HT1080 (cell line): ENCODE data around the gene SLC25A42. TPM values are rescaled to one million over a fixed set of nuclear protein-coding genes. Genes with fewer than 3 reads are reported as not detected.

Source experiments
- DNase-seq: peaks from one replicate; pipeline ENCODE4 v3.0.0-alpha.2; 2015; ENCODE audit warnings: low read depth
- total RNA-seq: library from RNA; depleted of rRNA; stranded (reverse); fragments of >200 nt; shearing (Covaris generic); gene quantifications from 2 replicates; pipeline ENCODE4 v1.2.3, GENCODE V29; 2014

The SLC25A42 gene
- total RNA-seq, 1 experiment from 2014 or later, result 0.56 TPM

GRCh38 chr19:19050731-19051130 lies 13.1 kb upstream of the SLC25A42 start:
- no peak for DNase-seq

DNA sequence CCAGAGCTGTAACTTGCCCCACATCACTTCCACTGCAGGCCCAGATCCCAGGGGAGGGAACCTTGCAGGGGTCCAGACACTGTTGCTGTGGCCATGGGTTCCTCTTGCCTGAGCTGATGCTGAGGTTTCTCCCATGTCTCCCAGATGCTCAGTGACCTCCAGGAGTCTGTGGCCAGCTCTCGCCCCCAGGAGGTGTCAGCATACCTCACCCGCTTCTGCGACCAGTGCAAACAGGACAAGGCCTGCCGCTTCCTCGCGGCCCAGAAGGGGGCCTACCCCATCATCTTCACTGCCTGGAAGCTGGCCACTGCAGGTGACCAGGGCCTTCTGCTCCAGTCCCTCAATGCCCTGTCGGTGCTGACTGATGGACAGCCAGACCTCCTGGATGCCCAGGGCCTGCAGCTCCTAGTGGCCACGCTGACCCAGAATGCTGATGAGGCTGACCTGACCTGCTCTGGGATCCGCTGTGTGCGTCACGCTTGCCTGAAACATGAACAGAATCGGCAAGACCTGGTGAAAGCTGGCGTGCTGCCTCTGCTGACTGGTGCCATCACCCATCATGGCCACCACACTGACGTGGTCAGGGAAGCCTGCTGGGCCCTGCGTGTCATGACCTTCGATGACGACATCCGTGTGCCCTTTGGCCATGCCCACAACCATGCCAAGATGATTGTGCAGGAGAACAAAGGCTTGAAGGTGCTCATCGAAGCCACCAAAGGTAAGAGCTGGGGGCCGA lies 12.1 kb upstream of the SLC25A42 start:
- DNase-seq, result no peak

DNA sequence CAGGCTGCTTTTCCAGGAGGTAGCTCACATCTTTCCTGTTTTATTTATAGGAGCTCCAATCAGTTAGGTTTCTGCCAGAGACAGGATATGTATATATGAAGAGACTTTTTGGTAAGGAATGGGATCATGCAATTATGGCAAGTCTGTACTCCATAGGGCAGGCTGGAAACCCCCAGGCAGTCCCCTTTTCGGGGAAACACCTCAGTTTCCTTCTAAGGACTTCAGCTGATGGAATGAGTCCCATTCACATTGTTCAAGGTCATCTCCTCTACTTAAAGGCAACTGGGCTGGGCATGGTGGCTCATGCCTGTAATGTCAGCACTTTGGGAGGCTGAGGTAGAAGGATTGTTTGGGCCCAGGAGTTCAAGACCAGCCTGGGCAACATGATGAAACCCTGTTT lies 10.9 kb upstream of the SLC25A42 start:
- no peak for DNase-seq

- no peak for DNase-seq
Observed at GRCh38 chr19:19053508-19054314, 10.1 kb upstream of the SLC25A42 start.

- no peak for DNase-seq
Observed at GRCh38 chr19:19054315-19054938, 9.4 kb upstream of the SLC25A42 start.

GRCh38 chr19:19054939-19055440 lies 8.8 kb upstream of the SLC25A42 start:
- DNase-seq, result no peak

- DNase-seq, result no peak
Observed at GRCh38 chr19:19055701-19056100, 8.1 kb upstream of the SLC25A42 start.

DNA sequence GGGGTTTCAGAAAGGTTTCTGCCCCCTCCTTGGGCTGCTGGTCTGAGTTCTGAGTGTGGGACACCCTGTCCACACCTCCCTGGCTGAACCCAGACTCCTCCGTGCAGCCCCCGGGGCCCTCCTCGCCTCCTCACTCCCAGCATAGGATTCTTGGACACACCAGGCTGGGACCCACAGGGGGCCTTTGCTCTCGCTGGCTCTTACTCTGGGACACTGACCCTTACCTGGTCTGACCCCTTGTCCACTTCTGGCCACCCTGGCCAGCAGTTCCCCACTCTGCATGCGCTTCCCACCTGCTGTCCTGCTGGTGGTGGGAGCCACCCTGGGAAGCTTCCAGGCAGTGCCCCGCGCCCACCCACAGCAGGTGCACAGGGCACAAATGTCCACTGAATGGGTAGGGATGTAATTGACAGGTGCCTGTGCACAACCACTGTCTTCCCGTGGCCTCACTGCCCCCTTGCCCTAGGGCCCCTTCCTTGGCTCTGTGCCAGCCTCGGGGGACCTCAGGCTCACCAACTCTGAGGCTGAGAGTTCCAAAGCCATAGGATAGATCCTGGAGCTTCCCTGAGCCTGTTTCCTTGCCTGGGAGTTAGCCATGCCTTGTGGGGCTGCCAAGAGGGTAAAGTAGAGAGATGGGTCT lies 7.0 kb upstream of the SLC25A42 start:
- no peak for DNase-seq

DNA sequence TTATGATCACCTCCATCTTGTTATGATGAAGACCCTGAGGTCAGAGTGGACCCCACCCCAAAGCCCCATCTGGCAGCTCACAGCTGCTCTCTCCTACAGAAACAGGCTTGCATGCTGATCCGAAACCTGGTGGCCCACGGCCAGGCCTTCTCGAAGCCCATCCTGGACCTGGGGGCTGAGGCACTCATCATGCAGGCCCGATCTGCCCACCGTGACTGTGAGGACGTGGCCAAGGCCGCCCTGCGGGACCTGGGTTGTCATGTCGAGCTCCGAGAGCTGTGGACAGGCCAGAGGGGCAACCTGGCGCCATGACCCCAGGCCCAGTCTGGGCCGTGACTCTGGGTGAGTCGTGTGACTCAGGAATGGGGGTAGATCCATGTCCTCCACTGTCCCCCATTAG lies 6.5 kb upstream of the SLC25A42 start:
- no peak for DNase-seq

GRCh38 chr19:19057720-19058119 lies 6.1 kb upstream of the SLC25A42 start:
- no peak for DNase-seq

DNA sequence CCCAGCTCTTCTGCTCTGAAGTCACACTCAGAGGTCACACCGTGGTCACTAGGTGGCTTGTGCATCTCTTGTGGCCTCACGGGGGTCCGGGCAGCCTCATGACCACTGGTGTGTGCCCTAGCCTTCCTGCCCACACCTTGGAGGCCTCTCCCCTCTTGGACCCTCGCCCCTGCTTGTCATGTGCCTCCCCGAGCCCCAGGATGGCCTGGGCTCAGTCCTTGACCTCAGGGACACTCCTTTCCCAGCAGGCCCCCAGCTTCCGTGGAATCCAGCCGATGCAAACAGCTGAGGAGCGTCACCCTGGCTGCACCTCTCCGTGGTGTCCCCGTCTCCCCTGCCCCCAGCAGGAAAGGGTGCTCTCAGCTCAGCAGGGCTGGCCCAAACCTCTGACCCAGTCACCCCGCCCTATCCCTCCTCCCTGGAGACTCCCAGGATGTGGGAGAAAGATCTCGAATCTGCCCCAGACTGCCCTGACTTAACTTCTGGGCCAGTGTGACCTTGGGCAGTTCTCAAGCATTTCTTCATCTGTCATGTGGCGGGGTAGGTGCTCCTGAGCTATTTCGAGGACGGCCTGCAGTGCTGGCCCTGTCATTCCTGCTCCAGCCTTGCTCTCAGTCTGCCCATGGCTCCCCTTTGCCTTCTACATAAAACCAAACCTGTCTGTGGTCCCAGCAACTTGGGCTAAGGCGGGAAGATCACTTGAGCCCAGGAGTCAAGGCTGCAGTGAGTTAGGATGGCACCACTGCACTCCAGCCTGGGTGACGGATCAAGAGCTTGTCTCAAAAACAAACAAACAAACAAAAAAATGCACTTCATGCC lies 4.6 kb upstream of the SLC25A42 start:
- no peak for DNase-seq

GRCh38 chr19:19059837-19060611 lies 3.8 kb upstream of the SLC25A42 start:
- DNase-seq, result no peak

DNA sequence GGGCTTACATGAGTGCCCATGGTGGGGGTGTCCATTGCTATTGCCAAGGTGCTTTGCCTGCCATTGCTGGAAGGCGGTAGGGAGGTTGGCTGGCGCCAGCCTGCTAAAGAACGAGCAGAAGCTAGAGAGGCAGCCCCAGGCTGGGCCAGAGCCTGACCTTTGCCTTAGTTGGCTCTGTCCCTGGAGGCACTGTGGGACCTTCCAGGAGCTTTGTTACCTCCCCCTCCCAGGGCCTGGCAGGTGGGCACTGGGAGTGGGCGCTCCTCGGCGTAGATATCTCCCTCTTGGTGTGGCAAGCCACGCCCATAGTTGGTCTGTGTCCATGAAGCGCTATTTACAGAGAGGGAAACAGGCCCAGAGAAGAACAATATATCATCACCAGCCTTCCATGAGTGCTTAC lies 2.3 kb upstream of the SLC25A42 start:
- DNase-seq, result no peak

DNA sequence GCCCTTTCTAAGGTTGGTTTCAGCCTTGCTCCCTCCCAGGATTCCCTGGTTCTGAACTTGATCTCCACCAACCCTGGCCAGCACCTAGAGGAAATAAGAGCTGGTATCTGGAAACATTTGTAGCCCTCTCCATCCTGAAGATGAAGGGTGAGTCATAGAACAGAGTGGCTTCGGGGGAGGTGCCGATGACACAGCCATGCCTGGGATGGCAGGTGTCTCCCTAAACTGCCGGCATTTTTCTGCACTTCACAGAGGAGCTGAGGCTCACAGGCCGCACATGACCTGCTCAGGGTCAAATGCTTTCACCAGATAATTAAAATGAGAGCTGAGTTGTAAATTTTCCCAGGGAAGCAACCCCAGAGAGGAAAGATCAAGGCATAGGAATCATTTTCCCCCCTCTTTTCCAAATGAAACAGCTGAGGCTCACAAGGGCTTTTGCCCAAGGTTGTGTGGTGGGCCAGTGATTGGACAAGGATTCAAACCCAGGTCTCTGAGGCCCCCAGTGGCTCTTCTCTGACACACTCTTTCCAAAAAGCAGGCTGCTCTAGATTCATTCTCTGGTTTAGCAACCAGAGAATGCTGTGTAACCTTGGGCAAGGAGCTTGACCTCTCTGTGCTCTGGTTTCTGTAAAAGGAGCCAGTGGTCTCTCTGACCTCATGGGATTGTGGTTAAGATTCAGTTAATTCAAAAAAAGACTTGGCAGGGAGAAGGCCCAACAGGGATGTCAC lies 1.2 kb upstream of the SLC25A42 start:
- DNase-seq, result peak; percentile 75

GRCh38 chr19:19064098-19064722 lies 416 bp downstream of the SLC25A42 start:
- DNase-seq, result no peak

DNA sequence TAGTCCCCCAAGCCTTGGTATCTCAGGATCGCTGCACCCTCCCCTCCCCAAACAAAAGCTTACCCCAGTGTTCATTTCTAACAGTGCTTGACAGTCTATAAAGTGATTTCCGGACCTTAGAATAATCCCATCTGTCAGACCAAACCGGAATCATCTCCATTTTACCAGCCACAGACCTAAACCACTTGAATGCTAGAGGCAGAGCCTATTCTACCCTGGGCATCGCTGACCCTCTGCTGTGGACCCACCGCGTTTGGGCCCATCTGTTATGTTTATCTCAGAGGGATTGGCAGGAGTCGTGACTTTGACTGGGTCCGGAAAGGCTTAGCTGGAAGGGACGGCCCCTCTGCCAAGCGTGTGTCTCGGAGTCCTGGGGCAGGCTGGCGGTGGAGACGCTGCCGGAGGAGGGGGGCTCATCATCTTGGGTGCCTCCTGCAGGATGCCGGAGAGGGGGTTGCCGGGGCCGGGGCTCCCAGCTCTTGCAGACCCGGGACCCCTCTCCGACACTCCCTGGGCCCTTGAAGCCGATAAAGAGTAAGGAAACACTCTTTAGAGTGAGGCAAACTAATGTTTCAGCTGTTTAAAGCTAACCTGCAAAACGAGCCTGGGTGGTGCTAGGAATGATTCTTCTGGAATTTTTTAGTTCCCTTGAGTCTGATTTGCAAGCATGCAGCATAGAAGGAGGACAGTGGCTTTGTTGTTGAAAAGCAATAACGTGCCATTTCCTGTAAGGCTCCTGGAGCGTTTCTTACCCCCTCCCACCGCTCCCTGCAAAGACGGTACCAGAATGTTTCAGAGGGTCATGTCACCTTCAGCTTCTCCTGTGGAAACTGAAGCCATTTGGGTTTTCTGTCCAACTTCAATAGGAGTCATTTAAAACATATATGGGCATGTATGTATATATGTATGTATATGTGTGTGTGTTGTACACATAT lies 1.3 kb downstream of the SLC25A42 start:
- DNase-seq, result no peak

GRCh38 chr19:19067276-19068072 lies 3.7 kb downstream of the SLC25A42 start:
- no peak for DNase-seq
